GM18868 (cell line): ENCODE data around the gene CLEC2L.

Experiments used
- ATAC-seq: cut with Tn5 transposase; IDR thresholded peaks from one replicate; pipeline ENCODE4 v1.9.1; 2021; ENCODE audit warnings: mild to moderate bottlenecking, moderate library complexity; ENCODE audit not compliant: unreplicated experiment

Gene CLEC2L

DNA sequence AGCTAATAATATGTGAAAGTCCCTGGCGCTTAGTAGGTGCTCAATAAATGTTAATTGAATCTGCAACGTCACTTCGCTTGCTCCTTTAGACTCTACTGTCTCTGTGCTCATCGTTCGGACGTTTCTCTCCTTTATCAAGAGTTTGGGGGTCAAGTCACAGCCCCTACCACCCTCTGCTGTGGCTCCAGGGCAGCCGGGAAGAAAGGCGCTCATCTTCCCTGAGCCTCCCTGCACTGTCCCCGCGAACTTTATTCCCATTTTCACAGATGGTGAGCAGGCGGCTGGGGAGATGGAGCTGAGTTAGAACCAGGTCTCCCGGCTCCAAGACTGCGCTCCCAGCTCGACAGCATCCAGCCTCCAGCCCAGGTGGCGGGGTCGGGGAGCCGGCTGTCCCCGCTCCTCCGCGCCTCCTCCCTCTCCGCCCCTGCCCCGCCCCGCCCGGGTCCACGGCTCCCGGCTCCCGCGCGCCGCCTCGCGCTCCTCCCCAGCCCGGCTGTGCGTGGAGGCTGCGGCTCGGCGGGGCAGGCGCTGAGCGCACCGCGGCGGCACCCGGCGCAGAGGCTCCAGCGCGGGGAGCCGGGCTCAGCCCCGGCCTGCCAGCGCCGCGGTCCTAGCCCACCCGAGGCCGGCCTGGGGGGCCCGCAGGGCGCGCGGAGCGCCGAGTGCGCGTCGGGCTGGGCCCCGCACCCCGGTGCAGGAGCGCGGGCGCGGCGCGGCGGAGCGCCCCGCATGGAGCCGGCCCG lies at the start of gene CLEC2L:
Gene CLEC2L, plus strand, starts transcription at position 487 of the 743 bp plus-strand sequence. Its CDS starts 243 bp downstream, at position 730.
- ATAC-seq = no peak

DNA sequence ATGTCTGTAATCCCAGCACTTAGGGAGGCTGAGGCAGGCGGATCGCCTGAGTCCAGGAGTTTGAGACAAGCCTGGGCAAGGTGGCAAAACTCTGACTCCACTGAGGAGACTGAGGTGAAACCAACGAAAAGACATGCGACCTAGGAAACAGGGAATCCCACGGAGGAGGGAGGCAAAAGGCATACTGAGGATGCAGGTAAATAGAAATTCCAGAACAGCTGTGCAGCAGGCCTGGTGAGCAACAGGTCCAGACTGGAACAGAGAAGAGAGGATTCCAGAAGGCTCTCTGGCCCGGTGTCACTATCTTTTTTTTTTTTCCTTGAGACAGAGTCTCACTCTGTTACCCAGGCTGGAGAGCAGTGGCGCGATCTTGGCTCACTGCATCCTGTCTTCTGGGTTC lies 47.3 kb upstream of the CLEC2L start:
- no peak for ATAC-seq

DNA sequence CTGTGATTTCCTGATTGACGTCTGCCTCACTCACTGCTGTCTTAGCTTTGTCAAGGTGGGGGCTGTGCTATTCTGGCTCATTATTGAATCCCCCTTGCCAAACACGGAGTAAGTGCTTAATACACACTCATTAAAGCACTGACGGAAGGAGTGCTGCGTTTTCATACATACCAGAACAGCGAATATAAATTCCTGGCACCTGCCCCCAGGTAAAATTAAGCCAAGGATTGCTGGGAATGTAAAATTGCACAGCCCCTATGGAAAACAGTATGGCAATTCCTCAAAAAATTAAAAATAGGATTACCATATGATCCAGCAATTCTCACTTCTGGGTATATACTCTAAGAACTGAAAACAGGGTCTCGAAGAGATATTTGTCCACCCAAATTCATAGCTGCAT lies 46.6 kb upstream of the CLEC2L start:
- ATAC-seq = no peak

DNA sequence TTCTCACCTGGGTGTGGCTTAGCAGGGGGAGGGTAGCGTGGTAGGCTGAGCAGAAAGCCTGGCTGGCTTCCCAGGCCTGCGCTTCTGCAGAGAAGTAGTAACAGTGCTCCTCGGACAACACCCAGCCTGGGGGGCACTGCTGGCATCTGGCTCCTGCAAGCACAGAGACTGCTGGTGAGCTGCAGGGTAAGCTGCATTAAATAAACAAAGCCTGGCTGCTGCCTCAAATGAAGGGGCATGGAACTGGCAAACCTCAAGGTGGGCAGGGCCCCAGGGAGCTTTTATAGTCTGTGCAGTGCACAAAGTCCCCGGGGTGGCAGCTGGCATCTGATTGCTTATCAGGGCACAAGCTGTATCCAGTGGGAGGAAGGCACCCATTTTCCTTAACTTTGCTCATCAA lies 43.9 kb upstream of the CLEC2L start:
- ATAC-seq = no peak

DNA sequence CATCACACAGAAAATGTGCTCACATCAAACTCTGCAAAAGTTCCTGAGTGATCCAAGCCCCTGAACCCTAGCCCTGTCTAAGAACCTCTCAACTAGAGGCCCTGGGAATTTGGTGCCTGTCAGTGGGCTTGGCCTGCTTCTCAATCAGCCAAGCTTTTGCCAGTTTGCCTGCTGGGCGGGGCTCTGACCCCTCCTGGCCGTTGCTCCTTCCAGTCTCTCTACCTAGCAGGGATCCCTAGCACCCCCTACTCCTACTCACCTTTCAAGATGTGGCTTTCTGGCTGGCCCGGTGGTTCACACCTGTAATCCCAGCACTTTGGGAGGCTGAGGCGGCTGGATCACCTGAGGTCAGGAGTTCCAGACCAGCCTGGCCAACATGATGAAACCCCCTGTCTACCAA lies 42.1 kb upstream of the CLEC2L start:
- ATAC-seq = no peak

DNA sequence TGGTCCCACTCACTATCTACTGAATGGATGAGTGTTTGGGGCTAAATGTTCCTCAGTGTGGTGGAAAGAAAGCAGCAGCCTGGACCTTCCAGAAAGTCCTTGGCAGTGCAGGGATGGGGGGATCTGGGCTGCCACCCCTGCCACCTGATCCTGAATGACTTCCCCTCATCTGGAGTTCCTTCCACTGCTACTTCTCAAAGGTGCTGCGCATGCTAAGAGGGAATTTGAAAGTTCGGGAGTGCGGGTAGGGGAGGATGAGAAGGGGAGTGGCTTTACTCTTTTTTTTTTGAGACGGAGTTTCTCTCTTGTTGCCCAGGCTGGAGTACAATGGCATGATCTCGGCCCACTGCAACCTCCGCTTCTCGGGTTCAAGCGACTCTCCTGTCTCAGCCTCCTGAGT lies 41.4 kb upstream of the CLEC2L start:
- ATAC-seq = no peak

DNA sequence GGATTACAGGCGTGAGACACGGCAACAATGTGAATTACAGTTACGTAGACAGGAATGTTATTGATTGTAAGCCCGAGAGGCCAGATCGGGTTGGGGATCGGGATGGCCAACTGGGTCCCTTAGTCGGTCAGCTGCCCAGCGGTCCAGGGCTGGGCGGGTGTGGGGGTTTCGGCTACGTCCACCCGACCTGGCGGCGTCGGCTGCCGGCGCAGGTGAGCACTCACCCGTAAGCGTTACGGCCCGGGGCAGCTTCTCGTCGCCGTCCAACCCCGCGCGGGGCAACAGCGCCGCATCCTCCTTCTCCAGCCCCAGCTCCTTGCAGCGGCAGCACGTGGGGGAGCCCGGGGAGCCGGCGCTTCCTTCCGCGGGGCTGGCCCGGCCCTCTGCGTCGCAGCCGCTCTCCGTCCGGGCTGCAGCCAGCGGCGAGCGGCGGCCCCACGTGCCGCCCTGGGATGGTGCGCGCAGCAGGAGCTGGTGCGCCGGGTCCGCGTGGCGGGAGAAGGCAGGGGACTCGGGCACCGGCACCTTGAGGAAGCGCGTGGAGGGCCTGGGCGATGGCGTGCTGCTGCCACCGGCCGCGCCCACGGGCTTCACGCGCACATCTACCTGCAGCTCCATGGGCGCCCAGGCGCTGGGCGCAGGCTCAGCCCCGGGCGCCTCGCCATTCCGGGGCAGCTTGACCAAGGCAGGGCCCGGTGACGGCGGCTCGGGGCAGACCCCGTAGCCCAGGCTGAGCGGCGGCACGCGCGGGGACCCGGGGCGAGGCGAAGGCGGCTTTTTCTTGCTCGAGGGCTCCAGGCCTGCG lies 40.6 kb upstream of the CLEC2L start:
- no peak for ATAC-seq

DNA sequence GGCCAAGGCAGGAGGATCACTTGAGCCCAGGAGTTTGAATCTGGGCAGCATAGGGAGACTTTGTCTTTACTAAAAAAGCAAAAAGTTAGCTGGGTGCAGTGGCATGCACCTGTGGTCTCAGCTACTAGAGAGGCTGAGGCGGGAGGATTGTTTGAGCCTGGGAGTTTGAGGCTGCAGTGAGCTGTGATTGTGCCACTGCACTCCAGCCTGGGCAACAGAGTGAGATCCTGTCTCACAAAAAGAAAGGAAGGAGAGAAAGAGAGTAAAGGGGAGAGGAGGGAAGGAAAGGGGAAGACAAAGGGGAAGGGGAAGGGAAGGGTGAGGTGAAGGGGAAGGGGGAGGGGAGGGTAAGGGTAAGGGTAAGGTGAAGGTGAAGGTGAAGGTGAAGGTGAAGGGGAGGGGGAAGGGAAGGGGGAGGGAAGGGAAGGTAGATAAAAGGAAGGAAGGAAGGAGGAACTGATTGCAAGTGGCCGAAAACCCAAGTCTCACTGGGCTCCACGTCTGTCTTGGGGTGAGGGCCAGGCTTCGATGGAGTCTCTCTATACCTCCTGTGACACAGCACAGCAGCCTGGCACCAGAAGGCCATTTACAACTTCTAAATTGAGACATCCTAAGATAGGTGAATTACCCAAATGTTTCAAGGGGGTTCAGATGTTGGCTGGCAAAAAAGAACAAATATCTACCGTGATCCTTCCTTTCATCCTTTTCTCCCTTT lies 36.0 kb upstream of the CLEC2L start:
- no peak for ATAC-seq

DNA sequence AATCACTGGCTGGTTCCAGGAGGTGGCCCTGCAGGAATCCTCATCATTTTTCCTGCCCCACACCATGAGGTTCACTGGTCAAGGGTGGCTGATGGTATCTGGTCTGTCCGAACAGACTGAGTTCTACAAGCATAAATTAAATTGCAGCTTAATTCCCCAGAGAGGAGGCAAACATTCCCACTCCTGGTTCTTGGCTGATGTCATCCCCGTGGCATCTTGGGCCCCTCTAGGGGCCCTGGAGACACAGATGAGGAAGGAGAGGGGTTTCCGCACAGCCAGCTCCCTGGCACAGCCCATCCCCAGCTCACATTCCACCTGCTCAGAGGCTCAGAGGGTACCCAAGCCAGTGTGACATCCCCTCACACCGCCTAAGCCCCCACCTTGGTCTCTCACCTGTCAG lies 34.7 kb upstream of the CLEC2L start:
- ATAC-seq = no peak

DNA sequence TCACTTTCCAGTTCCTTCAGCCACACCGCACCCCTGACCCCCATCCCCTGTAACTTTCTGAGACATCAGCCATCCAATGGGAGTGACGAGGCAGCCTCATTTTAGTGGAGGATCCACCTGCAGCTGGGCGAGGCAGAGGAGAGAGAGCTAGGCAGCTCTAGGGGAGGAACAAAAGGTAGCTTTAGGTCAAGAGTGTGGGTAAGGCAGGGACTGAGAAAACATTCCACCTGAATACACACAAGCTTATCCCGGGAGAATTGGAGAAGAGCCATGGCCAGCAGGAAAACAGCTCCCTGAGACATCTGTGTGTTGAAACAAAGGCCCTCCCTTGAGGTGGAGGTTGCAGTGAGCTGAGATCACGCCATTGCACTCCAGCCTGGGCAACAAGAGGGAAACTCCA lies 33.4 kb upstream of the CLEC2L start:
- no peak for ATAC-seq

DNA sequence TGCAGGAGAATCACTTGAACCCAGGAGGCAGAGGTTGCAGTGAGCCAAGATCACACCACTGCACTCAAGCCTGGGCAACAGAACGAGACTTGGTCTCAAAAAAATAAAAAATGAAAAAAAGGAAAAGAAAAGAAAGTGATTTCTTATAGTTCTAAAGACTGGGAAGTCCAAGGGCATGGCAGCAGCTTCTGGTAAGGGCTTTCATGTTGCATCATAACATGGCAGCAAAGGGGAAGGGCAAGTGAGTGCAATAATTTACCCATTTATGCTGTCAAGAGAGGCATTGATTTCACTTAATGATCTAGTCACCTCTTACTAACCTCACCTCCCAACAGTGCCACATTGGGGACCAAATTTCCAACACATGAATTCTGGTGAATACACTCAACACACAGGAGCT lies 31.2 kb upstream of the CLEC2L start:
- ATAC-seq = no peak

DNA sequence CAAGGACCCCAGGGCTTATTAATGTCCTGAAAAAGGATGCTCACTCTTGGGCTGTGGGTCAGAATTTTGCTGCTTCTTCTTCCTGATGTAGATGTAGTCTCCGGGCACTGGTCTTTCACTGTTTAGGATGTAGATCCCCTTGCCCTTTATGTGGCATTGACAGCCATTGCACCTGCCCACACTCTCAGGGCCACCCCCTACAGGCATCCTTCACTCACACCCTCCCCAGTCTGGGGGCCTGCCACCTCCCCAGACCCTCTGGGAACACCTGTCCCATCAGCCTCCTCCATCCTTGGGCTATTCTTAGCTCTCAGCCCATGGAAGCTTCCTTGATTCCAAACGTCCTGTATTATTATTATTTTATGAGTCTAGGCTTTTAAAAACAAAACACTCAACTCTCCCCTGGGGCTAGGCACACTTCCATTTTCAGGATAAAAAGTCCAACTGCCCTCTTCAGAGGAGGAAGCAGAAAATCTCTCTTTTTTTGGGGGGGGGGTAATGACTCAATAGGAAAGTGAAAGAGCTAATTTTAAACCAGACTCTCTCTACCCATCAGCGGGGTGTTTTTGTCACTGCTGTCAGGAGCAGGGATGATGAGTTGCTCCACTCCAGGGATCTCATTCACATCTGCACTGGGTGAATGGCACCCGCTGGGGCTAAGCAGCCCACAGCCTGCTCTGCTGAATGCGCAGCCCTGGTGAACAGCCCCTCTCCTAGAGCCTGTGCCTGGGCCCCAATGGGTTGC lies 28.5 kb upstream of the CLEC2L start:
- ATAC-seq = peak; percentile 65

DNA sequence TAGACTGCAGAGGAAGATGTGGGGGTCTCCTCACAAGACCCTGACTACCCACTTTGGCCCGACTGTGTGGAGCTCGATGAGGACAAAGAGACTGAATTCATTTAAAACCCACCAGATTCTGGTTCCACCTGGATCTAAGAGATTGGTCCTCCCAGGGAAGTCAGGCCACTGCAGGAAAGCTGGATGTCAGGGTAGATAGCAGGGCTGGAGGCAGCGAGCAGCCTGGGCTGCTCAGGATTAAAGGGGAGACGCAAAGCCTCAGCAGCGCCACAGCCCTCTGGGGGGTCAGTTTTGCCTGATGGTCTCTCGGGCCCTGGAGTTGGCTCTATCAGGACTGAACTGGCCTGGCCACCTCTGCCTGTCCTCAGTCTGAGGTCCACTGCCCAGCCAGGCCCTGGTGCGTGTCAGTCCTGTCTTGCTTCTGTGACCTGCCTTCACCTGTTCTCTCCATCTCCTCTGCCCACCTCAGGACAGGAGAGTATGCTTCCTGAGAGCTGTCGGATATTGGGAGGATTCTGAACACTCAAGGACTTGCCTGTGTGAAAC lies 27.8 kb upstream of the CLEC2L start:
- ATAC-seq = no peak

DNA sequence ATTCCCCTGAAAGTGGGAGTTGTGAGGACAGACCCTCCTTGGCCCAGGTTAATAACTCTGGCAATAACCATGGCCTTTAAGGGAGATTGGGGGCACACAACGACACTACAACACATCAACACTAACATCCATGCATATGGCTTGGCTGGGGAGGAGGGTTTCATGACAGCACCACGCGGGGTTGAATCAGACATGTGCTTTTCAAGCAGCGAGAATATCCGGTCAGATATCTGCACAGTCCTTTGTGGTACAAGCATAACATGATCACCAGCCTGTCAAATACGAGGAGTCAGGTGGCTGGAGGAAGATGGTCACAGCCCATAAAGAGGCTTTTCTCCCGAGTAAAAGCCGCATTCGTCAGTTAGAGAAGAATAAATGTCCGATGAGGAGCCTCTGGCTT lies 27.0 kb upstream of the CLEC2L start:
- ATAC-seq = no peak

DNA sequence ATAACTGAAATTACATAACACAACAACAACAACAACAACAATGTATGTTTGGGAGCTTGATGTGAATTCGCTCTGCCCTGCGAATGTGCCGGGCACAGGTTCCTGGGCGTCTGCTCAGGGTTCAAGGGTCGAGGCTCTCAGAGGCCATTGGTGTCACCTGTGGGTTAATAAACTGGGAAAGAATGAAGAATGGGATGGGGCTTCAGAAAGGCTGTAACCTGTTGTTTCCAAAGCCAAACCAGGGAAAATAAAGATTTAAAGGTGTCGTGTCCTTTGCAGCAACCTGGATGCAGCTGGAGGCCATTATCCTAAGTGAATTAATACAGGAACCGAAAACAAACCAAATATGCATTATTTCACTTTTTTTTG lies 22.7 kb upstream of the CLEC2L start:
- no peak for ATAC-seq

DNA sequence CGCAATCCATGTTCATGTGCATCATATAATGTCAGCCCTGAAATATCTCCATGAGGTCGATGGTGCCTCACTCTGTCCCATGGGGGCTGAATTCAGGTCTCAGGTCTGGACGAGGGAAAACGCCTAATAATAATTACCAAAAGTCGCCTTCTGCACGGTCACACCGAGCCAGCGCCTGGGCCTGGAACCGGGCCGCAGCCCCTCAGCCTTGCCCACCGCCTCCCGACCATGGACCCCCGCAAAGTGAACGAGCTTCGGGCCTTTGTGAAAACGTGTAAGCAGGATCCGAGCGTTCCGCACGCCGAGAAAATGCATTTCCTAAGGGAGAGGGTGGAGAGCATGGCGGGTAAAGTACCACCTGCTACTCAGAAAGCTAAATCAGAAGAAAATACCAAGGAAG lies 21.3 kb upstream of the CLEC2L start:
- ATAC-seq = no peak

DNA sequence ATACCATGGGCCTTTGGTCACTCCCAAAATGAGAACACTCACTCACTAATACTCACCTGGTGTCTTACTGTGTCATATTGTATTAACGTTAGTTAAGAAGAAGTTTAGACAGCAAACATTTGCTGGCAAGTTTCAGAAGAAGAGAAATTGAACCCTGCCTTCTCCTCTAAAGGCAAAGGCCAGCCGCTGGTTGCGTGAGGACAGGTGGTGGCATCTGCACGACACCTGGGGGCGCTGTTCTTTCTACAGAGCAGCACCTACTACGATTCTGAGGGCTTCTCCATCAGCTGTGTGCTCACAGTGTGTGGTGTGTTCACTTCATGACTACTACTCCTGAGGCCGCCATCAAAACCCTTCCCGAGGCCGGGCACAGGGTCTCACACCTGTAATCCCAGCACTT lies 17.9 kb upstream of the CLEC2L start:
- ATAC-seq = no peak

DNA sequence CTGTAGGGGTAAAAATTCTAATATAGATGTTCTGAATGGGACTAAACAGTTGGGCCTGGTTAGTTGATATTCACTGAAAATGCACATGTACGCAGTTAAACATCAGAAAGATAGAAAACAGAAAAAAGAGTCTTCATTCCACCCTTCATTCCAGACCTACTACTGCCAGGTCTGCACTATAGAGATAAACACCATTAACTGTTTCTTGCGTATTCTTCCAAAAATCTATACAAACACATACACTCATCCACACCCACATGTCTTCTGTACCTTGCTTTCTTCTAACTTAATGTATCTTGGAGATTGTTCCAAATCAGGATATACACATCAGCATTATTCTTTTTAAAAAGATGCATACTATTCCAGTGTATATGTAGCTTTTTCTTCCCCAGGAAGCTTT lies 13.9 kb upstream of the CLEC2L start:
- ATAC-seq = no peak

DNA sequence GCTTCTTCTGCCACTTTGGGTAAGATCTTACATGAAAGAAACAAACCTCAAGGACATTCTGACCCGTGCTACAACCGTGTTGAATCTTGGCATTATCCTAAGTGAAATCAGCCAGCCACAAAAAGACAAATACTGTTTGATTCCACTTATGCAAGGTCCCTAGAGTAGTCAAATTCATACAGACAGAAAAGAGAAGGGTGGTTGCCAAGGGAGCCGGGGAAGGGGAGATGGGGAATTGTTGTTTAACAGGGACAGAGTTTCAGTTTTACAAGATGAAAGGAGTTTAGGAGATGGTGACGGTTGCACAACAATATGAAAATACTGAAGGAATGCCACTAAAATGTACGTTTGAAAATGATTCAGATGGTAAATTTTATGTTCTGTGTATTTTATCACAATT lies 12.2 kb upstream of the CLEC2L start:
- no peak for ATAC-seq

DNA sequence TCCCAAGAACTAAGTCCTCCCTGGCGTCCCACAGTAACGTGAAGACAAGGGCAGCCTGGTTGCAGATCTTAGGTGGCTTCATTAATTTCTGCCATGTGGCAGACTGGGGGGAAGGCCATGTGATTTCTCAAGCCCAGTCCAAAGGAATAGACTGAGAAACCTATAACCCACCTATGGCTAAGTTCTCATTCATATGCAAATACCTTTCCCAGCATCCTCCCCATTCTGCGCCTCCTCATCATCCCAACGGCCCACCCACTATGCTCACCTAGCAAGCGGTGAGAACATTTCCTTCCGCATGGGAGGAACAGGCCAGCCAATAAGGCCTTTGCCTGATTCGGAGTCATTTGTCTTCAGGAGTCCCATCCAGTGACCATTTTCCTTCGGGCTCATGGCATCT lies 8.2 kb upstream of the CLEC2L start:
- no peak for ATAC-seq

DNA sequence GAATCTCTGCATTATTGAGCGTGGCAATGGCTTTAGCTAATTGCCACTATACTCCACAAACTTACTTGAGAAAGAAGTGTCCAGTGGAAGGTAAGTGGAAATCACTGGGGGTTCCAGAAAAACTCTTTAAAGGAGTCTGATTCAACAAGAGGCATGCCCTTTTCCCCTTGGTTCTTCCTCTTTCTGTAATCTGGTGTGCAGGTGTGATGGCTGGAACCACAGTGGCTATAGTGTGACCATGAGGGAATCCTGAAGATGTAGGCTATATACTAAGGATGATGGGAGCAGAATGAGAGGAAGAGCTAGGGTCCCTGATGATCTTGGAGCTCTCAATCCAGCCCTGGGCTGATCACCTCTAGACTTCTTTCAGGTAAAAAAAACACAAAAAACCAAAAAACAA lies 2.0 kb upstream of the CLEC2L start:
- ATAC-seq = no peak
